ENCODE data around the gene DOCK9. TPM values are rescaled to one million over a fixed set of nuclear protein-coding genes. Genes with fewer than 3 reads are reported as not detected.

DOCK9 gene
- total and polyA plus RNA-seq, 9 of the 15 experiments (the other 6 are each of a cell fraction or from before 2014, with no cell fraction given) = 3.5 to 25.3 (median 16.7) TPM

GRCh38 chr13:99005609-99006008, 27.7 kb upstream of the DOCK9 start:
- ChIA-PET CTCF (ENCODE audit: low intra/inter-chr PET ratio) (no interaction called here), POLR2A (interaction anchor here (0.7 kb wide), 1 partner anchor 195 kb away, joined by 3 read pairs; the partner anchor contains the start of gene UBAC2)
- Histone ChIP-seq H2AFZ (ENCODE audit: low read depth, low read length) (no peak overlapping the region), H3K4me1 (replicated peaks in 1 of 2; ENCODE audit: control insufficient read depth in 2 of 2, insufficient read depth in 2 of 2, low read length in 2 of 2) (peaks cover 2 to 5% of the 10 kb centered on the region in 2 experiments; a peak in 3 of 5 replicates), H3K36me3 (ENCODE audit: control insufficient read depth, insufficient read depth, low read length) (no peaks in the 10 kb centered on the region), H3K27ac (ENCODE audit: extremely low read depth, low read depth, low read length) (no peak overlapping the region), H3K9me1 (ENCODE audit: control insufficient read depth, insufficient read depth, low read length) (no peaks in the 10 kb centered on the region), H3K4me3 (no peak overlapping the region), H3K9me3 (replicated peaks; ENCODE audit: control insufficient read depth, insufficient read depth, low read depth, low read length) (no peaks in the 10 kb centered on the region), H3K27me3 (ENCODE audit: control insufficient read depth in 2 of 2, insufficient read depth in 2 of 2, low read length in 2 of 2) (no peaks in the 10 kb centered on the region), H3K9ac (ENCODE audit: insufficient read depth in 1 of 2, low read depth in 2 of 2, low read length in 2 of 2) (no peak overlapping the region), H3K79me2 (ENCODE audit: control insufficient read depth, insufficient read depth, low read length) (no peaks in the 10 kb centered on the region; the same call in 1 of the 3 replicates), H3K4me2 (ENCODE audit: insufficient read depth, low read length) (no peak overlapping the region), H4K20me1 (replicated peaks; ENCODE audit: control insufficient read depth, insufficient read depth, low read length) (no peaks in the 10 kb centered on the region)
- in situ Hi-C loops (cut with MboI) = no loop called here
- DNase-seq (ENCODE audit: extremely low read depth in 1 of 4, low spot score in 3 of 4) (no peak), FAIRE-seq (no peak), ATAC-seq (no peak)
- BruUV-seq (replicated peaks) = no TSS peak
- intact Hi-C loops (cut with micrococcal nuclease) = no loop called here
- TF ChIP-seq USF1 (CRISPR knock-in tag; IDR thresholded peaks at IDR 0.05) (no peak), ZBTB7A (IDR thresholded peaks at IDR 0.05; ENCODE audit: borderline replicate concordance, control insufficient read depth, low read depth, low read length) (no peak), FOSL1 (tag; conservative IDR thresholded peaks at IDR 0.05) (peak; percentile 32; the same call in 1 of the 2 replicates), ESRRA (IDR thresholded peaks at IDR 0.05; ENCODE audit: borderline replicate concordance, low read depth) (no peak), NCOA4 (IDR thresholded peaks at IDR 0.05; ENCODE audit: partially characterized antibody) (no peak), CBX1 (IDR thresholded peaks at IDR 0.05; ENCODE audit: low read depth) (no peak), RAD51 (IDR thresholded peaks at IDR 0.05; ENCODE audit: borderline replicate concordance, low read depth) (peak; percentile 41), ARID1B (IDR thresholded peaks at IDR 0.05) (no peak), ARID3A (IDR thresholded peaks at IDR 0.05; ENCODE audit: borderline replicate concordance, low read depth, low read length) (no peak), BRF2 (IDR thresholded peaks at IDR 0.05; ENCODE audit: borderline replicate concordance, insufficient read depth, insufficient read length) (no peak), SNIP1 (IDR thresholded peaks at IDR 0.05; ENCODE audit: low read depth) (no peak), TEAD1 (CRISPR knock-in tag; IDR thresholded peaks at IDR 0.05) (no peak), HIVEP1 (CRISPR knock-in tag; IDR thresholded peaks at IDR 0.05) (no peak)

Measured in K562 (cell line).